ENCODE data around the gene HLCS.

DNA sequence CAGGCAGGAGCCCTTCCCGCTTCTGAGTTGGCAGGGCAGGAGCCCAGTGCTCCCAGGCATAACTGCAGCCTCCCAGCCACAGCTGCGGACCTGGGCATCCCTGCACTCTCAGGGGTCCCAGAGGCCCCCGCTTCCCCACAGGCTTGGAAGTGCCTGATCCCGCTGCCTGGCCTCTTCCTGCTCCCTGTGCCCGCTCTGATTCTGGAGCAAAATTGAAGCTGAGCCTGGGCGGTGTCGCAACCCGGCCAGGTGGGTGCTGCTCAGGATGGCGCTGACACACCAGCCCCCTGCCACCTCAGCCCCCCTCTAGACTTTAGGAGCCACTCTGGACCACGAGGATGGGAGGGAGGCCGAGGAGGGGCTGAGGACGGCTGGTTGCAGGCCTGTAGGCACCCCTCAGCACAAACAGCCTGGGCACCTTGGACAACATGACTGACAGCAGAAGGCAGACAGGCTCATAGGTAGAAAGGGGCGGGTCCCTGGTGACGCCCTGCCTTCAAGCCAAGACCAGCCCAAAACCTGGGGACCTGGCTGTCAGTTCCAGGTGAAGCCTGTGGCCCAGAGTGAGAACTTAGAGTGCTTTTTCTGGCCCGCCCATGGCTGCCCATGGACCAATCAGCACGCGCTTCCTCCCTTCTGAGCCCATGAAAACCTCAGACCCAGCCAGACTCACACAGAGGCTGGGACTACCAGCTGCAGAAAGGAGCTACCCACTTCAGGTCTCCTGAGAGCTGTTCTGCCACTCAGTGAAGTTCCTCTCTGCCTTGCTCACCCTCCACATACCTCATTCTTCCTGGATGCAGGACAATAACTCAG is 7.2 kb downstream of the HLCS start:
- TF ChIP-seq TAF1 (IDR thresholded peaks at IDR 0.05; ENCODE audit: borderline replicate concordance, low read depth, low read length): no peak
- no peak for TF ChIP-seq POLR2AphosphoS5 (IDR thresholded peaks at IDR 0.05; ENCODE audit: low read depth, low read length)

All from GM12892 (cell line).